Activated naive CD4-positive, alpha-beta T cell treated with anti-CD3 and anti-CD28 coated beads, Interleukin-2, amount 50 U/mL, for 16 hours (primary cell): ENCODE data around the gene HOXA1.

ENCODE experiments used
- DNase-seq: peaks from one replicate; pipeline ENCODE4 v3.0.0-alpha.2; 2020

Gene HOXA1

DNA sequence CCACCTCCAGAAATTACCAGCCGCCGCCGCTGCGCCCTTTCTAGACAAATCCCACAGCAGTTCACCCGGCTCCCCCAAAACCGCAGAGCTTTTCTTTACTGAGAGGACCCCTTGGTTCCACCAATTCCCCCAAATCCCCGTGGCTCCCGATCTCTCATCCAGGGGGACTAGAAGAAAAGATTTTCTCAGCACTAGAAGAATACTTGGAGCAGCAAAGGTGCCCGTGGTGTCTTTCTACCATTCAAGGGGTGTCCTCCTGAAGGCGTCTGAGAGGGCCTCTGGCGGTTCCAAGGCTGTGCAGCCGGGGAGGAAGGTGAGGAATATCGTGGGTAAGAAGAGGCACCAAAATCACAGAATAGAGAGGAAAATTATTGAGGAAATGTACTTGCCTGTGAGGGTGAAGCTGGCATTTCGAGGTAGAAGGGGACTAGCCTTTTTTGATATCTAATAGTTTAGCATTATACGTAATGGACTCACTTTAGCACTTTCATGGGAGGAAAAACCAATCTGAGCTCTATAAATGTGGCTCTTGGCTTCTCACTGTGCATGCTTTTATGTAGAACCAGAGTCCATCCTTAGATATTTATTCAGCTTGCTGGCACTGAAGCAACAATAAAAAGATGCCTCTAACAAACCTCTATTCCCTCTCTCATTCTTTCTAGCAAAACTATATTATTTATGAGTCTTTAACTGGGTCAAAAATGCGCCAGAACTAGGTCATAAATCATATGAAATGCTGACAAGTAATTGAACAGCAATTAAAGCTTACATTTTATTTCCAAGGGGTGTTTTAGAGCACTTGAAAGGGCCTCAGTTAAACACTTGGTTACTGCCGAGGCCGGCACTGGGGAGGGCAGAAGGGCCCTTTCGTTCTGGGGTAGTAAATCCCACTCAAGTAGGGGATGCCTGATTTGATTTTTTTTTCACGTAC is 20.5 kb upstream of the HOXA1 start:
- DNase-seq, result no peak

DNA sequence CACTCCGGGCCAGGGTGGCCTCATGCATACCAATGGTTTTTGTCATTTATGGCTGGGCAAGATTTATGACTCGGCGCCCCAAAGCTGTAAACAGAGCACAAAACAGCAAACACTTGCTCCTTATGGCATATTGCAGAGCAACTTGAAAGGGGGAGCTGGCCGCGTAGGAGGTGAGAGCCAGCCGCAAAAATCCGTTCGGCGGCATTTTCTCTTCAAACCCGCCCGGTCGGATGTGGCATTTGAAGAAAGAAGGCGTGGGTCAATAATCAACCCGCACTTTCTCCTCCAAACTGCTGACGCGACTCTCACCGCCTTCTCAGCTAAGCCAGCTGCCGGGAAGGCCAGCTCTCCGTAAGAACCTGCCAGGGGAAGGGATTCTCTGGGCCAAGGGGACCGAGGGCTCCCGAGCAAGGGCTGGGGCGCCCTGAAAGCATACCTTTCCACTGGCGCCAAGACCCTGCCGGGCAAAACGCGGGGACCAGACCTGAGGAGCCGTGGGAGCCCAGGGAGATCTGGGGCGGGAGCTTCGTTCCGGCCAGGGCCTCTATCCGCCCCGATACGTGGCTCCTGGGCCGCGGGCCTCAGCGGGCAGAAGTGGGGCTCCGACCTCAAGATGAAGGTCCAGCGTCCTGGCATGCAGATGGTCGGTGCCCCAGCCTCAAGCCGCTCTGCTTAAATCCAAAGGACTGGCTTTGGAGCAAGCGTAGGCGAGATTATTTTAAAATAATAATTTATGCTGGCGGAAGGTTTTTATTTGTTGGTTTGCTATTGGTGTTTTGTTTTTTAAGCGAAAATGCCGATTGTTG is 19.6 kb upstream of the HOXA1 start:
- no peak for DNase-seq

DNA sequence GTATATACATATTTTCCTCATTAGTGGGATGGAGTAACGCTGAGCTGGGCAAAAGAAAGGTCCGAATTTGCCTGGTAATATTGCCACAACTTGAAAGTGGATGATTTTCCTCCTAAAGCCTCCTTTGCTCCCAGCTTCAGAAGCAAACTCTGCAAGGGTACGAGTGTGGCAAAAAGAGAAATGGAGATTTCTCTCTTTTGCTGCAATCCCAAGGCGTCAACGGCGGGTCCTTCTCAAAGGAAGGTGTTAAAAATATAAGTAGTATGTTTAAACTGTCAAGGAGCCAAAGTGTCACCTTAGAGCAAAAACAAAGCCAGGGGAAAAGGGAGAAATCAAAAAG is 19.1 kb upstream of the HOXA1 start:
- no peak for DNase-seq

- DNase-seq, result no peak
These were observed 18.4 kb upstream of the HOXA1 start for GRCh38 chr7:27113991-27114769.

GRCh38 chr7:27112955-27113949 is 17.5 kb upstream of the HOXA1 start:
- no peak for DNase-seq

DNA sequence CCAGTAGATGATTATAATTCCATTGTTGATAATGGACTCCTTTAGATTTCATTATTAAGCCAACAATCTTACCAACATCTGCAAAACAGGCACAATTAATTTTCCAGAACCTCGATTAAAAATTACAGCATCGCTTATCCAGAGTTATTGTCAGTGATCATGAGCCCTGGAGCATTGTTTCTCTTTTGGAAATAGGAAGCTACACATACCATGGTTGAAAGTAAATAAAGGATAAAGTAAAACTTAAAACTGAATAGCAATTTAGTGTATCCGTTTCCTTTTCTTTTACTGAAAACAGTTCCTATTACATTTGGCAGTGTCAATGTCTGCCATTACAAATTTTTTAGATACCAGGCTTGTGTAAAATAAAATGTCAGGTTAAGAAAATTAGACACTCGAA is 16.6 kb upstream of the HOXA1 start:
- no peak for DNase-seq

- no peak for DNase-seq
These were observed 16.0 kb upstream of the HOXA1 start for GRCh38 chr7:27111751-27112277.

DNA sequence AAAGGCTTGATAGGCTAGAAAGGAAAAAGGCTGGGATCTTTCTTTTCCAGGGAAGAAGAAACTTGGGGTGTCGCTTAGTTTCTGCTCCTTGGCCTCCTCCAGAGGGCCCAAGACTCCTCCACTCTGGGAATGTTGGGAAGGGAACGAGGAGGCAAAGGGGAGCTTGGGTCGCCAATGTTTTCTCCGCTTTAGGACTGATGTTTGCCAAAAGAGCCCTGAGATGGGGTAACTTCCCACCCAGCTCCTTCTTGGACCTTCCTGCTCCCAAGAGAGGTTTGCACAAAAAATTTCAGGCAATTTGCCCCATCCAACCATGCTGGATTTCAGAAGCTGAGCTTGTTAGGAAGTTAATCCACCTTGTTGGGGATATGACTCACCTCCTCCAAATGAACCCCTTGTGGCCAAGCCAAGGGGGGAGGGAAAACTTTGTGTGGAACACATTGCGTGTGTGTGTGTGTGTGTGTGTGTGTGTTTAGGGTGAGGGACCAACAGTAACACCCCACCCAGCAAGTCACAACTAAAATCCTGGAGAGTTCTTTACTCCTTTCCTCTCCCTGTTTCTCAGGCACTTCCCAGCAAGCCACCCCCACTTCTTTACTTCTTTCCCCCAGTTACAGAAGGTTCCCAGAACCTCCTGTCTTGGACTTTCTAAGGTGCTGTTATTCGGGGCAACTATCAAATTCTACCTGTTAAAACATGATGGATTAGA is 15.4 kb upstream of the HOXA1 start:
- DNase-seq, result no peak

- no peak for DNase-seq
These were observed 14.6 kb upstream of the HOXA1 start for GRCh38 chr7:27110186-27111031.

- DNase-seq, result no peak
These were observed 13.8 kb upstream of the HOXA1 start for GRCh38 chr7:27109466-27110185.

- no peak for DNase-seq
These were observed 12.8 kb upstream of the HOXA1 start for GRCh38 chr7:27108390-27109127.

DNA sequence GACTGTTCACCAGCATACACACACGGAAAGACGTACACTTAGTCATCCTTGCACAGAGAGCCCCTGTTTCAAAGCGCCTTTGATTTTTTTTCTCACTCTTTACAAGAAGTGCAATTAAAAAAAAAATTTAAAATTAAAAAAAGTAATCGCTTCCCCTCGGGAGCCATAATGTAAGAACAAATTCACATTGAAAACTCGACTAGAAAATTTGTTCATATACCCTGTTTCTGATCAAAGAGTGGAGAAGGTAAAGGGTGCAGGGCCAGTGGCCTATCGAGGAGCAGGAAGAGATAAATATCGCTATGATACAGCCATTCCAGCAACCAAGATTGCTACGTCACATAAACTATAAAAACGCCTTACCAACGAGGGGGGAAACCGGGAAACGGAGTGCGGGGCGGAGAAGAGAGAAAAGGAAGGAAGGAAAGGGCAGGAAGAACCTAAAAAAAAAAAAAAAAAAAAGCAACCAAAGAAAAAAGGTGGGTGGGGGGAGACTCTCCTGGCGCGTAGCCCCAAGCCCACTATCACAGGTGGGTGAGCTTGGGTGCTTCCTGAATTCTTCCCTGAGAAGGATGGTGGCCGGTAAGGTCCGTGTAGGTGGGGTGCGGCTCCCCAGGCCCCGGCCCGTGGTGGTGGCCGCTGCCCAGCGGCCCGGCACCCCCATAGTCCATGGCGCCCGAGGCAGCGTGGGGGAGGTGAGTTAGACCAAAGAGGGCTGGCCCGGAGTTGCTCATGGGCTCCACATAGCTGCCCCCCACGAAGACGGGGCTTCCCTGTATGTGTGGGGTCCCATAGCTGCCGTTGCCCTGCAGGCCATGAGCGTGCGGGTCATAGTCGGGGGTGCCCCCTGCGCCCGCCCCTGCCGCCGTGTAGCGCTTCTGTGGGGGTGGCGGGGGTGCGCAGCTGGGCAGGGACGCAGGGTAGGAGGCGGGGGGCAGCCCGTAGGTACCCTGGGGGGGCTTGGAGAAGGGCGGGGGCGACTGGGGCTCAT is 11.9 kb upstream of the HOXA1 start:
- DNase-seq, result no peak

- DNase-seq, result no peak
These were observed 11.1 kb upstream of the HOXA1 start for GRCh38 chr7:27106901-27107240.

DNA sequence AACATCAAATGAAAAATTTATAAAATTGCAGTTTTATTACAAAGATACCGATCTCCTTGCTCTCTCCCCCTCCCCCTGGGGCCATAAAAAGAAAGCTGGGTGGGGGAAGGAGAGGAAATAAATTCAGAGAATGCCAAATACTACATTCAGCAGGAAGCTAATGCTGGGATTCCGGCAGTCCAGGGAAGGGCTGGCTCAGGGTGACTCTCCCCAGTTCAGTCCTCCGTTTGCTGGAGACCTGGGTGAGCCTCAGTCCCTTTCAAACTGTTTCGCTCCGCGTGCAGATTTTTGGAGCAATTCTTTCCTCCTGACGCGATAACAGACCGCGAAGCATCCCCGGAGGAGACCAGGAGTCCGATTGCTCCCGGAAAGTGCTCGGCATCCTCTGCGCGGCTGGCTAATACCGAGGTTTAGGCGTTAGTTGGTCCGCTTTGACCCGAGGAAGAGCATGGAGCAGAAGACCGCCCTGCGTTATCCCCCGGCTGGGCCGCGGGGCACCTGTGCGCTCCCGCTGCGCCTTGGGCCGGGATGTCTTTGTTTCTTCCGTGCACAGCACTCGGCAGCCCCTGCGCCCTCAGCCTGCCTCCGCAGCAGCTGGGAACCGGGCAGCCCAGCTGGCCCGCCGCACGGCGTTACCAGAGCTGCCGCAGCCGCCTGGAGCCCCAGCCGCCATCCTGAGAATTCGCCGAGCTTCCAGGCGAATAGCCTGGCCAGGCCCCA is 10.5 kb upstream of the HOXA1 start:
- no peak for DNase-seq

DNA sequence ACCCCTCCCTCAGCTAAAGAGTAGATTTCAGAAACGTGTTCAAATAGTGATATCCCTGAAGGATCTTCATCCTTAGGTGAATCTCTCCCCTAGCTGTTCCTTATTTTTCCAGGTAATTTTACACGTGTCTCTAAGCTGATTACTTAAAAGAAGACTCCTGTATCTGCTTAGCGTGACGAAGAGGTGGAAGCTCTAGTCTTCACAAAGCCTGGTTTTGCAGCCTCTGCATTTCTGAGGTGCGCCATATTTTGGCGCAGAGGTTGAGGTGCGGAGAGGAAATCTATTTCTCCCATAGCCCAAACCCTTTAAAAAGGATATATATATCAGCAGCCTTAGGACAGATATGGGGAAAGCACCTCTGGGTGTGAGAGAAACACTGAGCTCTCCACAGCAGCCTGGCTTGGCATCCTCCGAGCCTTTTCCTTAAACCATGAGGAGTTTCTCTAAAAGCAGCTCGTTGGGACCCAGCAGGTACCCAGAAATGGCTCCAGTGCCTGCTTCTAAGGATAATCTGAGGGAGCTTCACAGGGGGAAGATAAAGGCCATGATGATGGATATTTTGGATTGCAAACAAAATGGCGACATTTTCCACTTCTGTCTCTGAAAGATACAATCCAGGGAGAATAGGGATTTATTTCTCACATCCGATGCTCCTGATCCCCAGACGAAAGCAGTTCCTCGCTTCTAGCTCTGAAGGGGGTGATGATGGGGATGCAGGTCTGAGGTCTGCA is 9.7 kb upstream of the HOXA1 start:
- no peak for DNase-seq
